ENCODE measurements around the gene PLEKHN1.

DNA sequence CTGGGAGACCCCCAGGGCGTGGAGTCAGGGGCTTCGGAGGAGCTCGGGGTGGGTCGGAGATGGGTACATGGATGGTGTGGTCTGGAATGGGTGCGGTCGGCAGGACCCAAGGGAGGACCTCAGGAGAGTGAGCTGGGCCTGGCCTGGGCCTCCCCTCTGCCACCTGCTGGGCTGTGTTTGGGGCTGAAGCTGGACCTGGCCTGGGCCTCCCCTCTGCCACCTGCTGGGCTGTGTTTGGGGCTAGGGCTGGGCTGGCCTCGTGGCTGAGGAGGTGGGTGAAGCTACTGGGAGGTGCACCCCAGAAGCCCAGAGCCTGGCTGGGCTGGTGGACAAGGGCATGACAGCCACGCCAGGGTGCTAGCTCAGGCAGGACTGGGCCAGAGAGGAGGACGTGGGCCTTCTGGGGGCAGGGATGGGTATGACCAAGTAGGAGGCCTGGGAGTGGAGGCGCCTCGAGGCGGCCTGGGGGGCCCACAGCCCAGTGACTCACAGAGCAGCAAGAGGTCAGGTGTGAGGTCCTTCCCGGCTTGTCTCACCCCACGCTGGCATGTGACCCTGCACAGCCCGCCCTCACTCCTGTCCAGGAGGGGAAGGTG lies 28.1 kb upstream of the PLEKHN1 start:
- TF ChIP-seq SP3 (tag by site-specific recombination; IDR thresholded peaks at IDR 0.05) (no peak), PRDM4 (tag by site-specific recombination; IDR thresholded peaks at IDR 0.05) (no peak), ZNF175 (tag by site-specific recombination; IDR thresholded peaks at IDR 0.05) (no peak), KLF16 (tag by site-specific recombination; IDR thresholded peaks at IDR 0.05) (no peak), ZNF513 (tag by site-specific recombination; IDR thresholded peaks at IDR 0.05) (no peak), ZNF670 (tag by site-specific recombination; IDR thresholded peaks at IDR 0.05; ENCODE audit: low read depth) (no peak), ZNF211 (tag by site-specific recombination; IDR thresholded peaks at IDR 0.05; ENCODE audit: low read depth) (no peak)
- TF ChIP-seq, protein P1, sequence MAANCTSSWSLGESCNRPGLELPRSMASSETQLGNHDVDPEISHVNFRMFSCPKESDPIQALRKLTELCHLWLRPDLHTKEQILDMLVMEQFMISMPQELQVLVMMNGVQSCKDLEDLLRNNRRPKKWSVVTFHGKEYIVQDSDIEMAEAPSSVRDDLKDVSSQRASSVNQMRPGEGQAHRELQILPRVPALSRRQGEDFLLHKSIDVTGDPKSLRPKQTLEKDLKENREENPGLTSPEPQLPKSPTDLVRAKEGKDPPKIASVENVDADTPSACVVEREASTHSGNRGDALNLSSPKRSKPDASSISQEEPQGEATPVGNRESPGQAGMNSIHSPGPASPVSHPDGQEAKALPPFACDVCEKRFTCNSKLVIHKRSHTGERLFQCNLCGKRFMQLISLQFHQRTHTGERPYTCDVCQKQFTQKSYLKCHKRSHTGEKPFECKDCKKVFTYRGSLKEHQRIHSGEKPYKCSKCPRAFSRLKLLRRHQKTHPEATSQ (tag by site-specific recombination; IDR thresholded peaks at IDR 0.05), result no peak
- TF ChIP-seq, protein P2, sequence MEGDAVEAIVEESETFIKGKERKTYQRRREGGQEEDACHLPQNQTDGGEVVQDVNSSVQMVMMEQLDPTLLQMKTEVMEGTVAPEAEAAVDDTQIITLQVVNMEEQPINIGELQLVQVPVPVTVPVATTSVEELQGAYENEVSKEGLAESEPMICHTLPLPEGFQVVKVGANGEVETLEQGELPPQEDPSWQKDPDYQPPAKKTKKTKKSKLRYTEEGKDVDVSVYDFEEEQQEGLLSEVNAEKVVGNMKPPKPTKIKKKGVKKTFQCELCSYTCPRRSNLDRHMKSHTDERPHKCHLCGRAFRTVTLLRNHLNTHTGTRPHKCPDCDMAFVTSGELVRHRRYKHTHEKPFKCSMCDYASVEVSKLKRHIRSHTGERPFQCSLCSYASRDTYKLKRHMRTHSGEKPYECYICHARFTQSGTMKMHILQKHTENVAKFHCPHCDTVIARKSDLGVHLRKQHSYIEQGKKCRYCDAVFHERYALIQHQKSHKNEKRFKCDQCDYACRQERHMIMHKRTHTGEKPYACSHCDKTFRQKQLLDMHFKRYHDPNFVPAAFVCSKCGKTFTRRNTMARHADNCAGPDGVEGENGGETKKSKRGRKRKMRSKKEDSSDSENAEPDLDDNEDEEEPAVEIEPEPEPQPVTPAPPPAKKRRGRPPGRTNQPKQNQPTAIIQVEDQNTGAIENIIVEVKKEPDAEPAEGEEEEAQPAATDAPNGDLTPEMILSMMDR (tag by site-specific recombination; IDR thresholded peaks at IDR 0.05), result peak; percentile 98
- TF ChIP-seq, protein P3, sequence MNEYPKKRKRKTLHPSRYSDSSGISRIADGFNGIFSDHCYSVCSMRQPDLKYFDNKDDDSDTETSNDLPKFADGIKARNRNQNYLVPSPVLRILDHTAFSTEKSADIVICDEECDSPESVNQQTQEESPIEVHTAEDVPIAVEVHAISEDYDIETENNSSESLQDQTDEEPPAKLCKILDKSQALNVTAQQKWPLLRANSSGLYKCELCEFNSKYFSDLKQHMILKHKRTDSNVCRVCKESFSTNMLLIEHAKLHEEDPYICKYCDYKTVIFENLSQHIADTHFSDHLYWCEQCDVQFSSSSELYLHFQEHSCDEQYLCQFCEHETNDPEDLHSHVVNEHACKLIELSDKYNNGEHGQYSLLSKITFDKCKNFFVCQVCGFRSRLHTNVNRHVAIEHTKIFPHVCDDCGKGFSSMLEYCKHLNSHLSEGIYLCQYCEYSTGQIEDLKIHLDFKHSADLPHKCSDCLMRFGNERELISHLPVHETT (tag by site-specific recombination; IDR thresholded peaks at IDR 0.05), result no peak

Data from HEK293 (cell line).